OCI-M2 (cell line): ENCODE measurements around the gene ADAM23.

Experiments used
- DNase-seq: peaks from one replicate; lab custom pipeline; 2025; ENCODE audit not compliant: unreplicated experiment; lab: John Stamatoyannopoulos, UW

The ADAM23 gene

DNA sequence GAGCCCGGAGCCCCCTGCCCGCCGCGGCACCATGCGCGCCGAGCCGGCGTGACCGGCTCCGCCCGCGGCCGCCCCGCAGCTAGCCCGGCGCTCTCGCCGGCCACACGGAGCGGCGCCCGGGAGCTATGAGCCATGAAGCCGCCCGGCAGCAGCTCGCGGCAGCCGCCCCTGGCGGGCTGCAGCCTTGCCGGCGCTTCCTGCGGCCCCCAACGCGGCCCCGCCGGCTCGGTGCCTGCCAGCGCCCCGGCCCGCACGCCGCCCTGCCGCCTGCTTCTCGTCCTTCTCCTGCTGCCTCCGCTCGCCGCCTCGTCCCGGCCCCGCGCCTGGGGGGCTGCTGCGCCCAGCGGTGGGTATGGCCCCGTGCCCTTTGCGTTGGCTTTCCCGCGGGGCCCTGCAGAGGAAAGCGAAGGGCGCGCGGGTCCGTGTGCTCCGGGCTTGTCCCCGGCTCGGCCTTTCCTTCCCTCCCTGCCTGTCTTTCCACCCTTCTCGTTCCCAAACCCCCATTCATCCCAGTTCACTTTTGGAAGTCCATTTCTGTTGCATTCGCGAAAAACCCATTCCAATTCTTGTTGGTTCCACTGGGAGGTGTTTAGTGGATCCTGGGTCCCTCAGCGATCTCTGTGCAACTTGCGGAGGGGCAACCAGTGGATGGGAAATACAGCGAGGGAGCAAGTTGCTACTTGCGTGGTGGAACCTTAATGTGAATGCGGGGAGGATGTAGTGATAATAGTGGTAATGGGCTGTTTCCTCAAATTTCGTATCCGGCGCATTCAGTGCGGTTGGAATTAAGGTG, 599 bp downstream of the ADAM23 start:
- no peak for DNase-seq

DNA sequence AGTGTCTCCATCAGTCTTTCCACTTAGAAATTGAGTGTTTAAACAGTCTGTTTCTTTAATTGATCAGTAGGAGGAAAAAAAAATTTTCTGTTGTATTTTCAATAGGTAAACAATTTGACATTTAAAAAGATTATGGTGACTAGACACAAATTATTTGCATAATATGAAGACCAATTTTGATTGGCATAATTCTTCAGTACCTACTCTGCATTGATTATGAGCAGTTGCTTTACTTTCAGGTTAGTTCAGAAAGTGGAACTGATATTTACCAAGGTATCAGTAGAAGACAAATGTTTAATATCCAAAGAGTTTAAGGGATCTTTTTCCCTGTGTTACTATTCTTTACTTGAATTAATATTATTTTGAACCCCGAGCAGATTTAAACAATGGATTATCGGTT, 2.6 kb downstream of the ADAM23 start:
- DNase-seq, result no peak

DNA sequence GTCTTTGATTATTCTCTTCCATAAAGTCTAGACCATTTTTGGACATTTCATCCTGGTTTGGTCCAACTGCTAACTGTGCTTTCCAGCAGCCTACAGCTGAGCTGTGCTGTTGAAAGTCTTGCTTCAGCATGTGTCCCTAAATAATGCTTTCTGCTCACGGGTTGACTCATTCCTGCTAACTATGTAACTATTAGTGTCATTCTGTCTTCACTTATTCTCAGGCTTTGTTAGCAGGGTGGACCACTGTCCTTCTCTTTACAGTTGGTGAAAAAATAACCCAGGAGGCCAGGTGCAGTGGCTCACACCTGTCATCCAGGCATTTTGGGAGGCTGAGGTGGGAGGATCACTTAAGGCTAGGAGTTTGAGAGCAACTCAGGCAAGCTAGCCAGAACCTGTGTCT, 8.9 kb downstream of the ADAM23 start:
- DNase-seq, result no peak

DNA sequence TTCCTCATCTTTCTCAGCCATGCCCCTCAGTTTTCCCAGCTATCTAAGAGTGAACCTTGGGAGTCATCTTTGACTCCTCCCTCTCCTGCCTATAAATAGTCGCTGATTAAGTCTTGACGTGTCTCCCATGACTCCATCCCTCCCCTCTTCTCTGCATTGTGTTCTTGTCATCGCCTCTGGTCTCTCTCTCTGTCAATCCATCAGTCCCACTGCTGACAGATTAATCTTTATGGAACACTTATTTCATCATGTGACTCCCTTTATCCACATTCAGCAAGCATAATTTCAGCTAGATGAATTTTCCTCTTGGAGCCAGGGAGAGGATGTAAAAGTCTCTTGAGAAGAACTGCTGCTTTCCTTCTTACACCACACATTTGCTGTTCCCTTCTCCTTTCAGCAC, 9.4 kb downstream of the ADAM23 start:
- DNase-seq, result no peak

DNA sequence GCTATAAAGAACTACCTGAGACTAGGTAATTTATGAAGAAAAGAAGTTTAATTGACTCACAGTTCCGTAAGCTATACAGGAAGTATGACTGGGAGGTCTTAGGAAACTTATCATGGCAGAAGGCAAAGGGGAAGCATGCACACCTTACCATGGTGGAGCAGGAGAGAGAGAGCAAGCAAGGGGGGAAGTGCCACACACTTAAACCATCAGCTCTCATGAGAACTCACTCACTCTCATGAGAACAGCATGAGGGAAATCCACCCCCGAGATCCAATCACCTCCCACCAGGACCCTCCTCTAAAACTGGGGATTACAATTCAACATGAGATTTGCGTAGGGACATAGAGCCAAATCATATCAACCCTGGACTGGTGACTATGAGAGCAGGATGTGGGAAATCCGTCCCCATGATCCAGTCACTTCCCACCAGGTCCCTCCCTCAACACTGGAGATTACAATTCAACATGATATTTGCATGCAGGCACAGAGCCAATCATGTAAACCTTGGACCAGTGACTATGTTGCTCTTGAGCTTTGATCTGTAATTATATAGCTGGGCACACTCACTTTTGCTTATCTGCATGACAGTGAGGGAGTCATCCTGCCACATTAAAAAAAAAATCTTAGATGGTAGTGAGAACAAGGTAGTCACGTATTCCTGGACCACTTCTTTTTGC, 12.9 kb downstream of the ADAM23 start:
- no peak for DNase-seq

DNA sequence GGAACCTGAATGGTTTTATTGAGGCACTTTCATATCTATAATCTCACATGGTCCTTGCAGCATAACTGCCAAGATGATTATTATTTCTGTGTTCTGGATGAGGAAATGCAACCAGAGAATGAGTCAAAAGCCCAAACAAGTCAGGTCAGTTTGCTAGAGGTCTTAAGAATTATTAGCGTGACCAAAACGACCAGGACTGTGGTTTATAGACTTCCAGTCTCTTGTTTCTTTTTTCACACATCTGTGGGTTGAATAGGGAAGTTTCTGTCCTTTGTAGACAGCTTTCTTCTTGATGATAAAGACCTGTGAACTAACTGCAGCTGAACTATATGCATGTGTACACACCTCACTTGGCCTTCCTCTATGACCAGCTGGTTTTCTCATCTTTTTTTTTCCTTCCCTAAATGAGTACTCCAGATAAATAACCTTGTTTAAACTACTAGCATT, 13.9 kb downstream of the ADAM23 start:
- DNase-seq, result no peak

DNA sequence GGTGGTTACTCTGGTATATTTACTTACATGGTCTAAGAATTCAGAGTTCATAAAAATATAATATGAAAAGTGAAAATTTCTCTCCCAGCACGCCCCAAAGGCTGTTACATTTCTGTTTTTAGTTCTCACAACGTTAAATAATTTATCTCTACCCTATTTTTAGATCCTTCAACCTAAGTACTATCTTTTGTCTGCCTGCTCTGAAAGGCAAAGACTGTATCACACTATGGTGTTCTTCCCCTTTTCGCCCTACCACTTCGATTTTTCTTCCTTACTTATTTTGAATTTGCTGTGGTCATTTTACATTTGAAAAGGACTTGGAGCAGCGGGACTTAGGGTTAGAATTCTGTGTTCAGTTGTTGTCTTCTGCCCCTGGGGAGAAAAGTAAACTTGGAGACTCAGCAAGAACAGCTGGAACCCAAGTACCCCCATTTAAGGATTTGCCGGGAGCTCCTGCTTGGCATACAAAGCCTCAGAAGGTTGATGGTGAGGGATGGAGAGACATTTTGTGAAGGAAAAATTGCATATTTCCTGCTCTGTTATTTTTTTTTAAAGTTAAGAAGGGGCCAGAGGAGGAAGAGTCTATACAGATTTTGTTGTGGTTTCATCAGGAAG, 19.0 kb downstream of the ADAM23 start:
- no peak for DNase-seq

DNA sequence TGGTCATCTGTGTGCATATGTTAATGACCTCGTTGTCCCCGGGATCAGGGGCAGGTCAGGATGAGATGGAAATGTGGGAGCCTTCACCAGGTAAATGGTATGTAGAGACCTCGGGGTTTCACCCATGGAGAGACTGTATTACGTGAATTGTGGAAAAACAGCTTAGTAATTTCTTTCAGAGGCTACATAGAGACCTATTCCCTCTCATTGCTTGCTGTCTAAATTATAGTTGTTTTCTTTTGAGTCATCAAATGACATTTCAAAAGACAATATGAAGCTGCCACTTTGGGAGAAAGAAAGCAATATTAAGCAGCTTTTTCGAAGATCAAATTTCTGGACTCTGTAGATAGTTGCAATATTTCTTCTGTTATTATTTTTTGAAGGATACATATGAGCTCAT, 20.4 kb downstream of the ADAM23 start:
- no peak for DNase-seq

DNA sequence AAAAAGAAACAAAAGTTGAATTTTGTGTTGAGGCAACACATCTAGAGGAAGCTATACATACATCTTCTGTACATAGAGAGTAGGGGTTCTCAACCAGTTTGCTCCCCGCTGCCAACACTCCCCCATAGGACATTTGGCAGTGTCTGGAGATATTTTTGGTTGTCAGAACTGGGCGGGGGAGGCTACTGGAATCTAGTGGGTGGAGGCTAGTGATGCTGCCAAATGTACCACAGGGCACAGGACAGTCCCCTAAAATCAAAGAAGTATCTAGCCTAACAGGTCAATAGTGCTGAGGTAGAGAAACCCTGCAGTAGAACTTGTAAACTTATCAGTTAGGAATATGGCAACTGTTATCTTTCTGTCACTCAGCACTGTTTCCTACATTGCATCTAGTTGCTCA, 21.3 kb downstream of the ADAM23 start:
- DNase-seq, result no peak

DNA sequence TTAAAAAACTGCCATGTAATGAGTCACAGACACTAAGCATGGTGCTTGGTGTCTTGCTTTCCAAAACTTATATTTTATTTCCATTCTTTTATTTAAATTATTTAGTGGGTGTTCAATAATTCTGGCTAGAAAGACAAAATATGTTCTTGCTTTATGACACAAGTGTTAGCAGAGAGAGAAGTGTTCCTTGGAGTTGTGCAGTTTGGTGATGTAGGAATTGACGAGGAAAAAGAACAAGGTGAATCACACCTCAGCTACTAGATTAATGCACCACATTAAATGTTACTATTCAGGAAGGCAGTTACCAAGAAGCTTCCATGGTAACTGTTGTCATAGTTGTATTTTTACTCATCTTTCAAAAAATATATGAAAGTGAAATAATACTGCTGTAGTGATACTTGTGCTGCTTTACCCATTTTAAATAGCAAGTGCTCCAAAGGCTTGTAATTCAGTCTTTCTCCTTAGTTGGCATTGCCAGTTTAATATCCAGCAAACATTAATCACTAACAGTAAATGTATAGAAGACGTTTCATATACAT, 28.3 kb downstream of the ADAM23 start:
- no peak for DNase-seq

DNA sequence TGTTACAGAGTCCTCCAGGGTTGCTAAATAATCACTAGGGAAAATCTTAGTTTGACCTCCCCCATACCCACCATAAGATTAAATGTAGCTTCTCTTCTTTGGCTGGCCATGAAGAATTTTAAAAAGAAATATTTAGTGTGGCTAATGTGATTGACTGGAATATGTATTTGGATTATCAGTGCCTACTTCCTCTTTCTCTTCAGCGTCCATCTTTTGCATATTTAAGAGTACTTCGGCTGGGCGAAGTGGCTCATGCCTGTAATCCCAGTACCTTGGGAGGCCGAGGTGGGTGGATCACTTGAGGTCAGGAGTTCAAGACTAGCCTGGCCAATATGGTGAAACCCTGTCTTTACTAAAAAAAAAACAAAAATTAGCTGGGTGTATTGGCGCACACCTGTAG, 28.8 kb downstream of the ADAM23 start:
- no peak for DNase-seq

DNA sequence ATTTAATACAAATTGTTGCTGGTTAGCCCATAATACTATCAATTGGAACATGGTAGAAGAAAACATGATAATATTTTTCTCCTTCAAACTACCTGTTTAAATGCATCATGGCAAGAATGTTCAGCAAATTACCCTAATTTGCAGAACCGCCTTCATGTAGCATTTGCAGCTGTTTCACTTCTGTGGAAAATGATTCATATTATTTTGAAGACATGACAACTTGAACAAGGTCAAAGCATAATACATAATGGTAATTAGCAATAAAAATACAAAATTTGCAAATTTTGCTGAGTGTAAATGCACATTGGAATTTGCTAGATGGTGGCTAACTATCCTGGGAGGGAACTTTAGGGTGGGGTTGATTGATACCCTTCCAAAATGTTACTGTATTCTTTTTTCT, 30.8 kb downstream of the ADAM23 start:
- DNase-seq, result no peak

DNA sequence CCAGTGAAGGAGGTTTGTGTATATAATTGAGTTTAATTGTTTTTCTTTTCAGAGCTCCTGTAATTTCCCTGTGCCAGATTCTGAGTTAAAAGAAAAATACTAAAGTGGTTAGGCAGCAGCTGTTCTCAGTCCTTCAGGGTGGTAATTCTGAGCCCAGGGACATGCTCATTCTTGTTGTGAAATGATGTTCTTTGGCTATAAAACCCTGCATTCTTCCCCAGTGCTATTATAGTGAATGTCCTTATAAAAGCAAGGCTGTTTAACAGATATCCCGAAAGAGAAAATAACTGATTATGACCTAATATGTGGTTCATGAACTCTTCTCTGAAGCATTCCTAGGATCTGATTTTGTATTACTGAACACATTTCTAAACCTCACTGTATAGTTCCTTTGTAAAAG, 34.0 kb downstream of the ADAM23 start:
- no peak for DNase-seq

DNA sequence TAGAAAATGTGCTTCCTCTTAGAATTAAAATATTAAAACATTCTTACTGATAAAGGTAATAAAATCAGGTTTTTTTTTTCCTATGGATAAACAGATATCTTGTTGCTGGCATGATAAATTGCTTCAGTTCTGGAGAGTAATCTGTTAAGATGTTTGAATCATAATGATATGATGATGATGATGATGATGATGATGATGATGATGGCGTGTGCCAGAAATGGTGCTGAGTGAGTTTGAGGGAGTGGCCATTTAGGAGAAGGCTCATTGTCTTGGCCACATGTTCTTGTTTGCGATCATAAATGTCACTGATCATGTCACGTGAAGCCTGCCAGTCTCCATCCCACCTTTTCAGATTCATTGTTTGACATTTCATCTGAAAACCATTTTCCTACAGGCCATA, 35.0 kb downstream of the ADAM23 start:
- DNase-seq, result no peak

DNA sequence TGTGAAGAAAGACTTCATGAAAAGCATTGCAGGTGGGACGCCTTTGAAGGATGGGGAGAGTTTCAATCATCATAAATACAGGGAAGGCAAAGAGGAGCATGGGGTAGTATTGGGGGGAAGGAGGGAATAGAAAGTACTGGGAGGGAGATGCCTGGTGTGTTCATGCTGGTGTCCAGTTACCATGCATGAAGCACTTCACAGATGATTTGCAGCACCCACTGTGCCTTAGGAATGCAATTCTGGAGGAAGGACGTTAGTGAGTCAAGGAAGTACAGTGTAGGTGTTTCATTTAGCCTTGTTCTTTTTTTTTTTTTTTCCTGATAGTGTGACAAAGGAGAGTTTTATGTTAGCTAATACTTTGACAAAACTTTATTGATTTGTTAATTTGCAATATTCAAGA, 36.8 kb downstream of the ADAM23 start:
- DNase-seq, result no peak

DNA sequence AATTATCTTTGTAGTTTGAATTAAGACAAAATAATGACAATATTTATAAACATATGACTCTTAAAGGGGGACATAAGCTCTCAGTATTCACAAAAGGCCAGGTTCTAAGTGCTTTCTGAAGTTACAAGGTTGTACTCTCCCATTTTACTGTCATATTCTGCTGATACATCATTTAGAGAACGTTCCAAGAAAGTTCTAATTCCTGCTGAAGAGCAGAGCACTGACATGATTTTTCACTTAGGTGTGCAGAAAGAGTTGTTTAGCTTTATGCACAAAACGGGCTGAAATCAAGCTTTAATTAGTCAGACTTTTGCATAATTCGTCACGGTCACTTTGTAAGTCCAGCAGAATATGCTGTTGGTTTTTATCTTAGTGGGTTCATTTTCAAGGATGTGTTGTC, 37.3 kb downstream of the ADAM23 start:
- DNase-seq, result no peak

DNA sequence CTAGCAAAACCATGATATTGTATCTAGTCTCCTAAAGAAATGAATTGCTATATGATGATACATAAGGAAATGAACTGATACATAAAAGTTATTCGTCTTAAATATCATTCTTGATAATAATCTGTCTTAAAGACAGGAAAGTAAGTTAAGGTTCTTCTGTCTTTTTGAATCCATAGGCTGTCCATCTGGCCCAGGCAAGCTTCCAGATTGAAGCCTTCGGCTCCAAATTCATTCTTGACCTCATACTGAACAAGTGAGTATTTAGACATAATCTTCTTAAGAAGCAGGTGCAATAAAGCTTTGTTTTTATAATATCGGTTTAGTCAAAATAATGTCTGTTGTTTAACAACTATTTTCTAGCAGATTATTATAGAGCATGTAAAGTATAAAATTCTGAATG, 37.7 kb downstream of the ADAM23 start:
- DNase-seq, result no peak

DNA sequence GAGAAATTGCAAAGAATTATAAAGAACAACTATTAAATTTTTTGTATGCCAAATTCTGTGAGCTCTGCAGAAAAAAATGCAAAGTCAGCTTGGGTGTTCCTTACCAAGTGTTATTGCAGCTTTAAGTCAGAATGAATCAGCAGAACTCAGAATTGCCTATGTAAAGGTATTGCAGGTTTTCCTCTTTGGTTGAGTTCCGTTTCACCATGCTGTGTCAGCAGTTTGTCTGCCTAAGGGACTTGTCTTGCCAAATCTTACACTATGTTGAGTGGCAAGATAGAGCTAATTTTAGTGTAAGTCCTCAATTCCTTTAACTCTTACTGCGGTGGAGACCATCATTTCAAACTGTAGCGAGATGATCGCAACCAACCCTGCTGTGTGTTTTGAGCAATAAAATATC, 38.8 kb downstream of the ADAM23 start:
- DNase-seq, result no peak

DNA sequence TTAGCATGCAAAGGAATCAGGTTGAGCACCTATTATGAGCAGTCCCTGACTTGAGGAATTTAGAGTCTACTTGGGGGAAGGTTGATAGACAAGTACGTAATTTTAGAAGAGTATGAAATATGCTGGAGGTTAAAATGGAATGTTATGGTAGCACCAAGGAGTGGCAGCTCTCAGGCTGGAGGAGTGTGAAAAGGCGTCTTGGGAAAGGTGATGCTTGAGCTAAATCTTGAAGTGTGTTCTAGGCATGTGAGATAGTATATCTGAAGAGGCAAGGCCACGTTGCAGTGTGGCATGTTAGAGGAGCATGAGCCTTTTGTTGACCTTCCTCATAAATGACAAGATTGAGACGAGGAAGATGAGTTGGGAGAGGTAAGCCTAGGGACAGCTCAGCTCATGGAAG, 39.3 kb downstream of the ADAM23 start:
- DNase-seq, result no peak

DNA sequence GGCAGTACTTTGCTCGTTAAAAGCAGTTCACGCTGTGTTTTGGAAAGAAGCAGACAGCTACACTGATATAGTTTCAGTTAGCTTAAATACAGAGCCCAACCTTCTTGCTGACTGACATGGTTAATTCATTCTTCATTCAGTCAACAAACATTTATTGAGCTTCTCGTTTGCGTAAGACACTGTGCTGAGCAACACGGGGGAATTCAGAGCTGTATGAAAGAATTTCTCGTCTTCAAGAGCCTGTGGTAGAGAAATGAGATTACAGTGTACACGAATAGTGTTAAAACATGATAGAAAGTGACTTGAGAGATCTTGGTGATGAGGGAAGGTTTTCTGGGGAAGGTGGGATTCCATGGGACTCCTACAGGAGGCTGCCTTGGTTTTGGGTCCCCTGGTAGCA, 44.7 kb downstream of the ADAM23 start:
- DNase-seq, result no peak

DNA sequence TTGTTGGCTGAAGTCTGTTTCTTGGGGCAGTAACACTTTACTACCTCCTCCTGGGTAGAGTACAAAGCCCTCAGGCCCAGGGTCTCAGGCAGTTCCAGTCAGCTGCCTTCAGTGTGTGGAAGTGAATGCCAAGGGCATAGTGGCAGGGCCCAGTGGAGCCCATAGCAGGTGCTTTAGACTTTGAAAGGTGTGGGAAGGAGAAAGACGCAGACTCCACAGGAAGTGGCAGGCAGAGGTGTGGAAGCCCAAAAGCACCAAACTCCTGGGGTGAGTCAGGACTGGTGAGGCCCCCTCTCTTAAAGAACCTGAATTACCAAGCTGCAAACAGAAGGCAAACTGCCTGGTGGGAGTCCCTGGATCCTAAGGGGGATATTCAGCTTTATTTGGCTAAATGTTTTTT, 45.3 kb downstream of the ADAM23 start:
- DNase-seq, result no peak

DNA sequence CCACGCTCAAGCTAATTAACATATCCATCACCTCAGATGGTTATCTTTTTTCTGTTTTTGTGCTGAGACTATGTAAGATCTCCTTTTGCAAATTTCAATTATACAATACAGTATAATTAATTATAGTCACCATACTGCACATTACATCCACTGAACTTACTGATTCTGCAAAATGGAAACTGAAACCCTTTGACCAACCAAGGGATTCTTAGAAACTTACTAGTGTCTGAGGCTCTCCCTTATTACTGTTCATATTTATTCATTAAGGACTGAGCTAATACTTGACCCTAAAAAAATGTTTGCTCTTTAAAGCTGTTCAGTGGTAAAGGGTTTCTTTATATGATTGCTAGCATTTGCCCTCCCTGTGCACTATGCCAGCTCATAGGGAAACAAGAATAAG, 50.7 kb downstream of the ADAM23 start:
- no peak for DNase-seq
